SK-N-SH treated with all-trans-retinoic acid at 6 μM for 48 hours (cell line): ENCODE results near the gene MZT1.

Experiments used
- ARNTL ChIP-seq: fragments of 450-650 bp; formaldehyde crosslinking; IDR thresholded peaks from 2 replicates; pipeline ENCODE4 v1.5.0; 2020; ENCODE audit warnings: low read depth, mild to moderate bottlenecking, moderate library complexity, borderline replicate concordance
- BACH2 ChIP-seq: fragments of 250-450 bp; sonication (Bioruptor Pico); IDR thresholded peaks from 2 replicates; pipeline ENCODE4 v1.9.0; 2021; ENCODE audit warnings: mild to moderate bottlenecking, borderline replicate concordance
- ESRRG ChIP-seq: fragments of 250-450 bp; sonication (Bioruptor Pico); IDR thresholded peaks from 2 replicates; pipeline ENCODE4 v1.6.1; 2021; ENCODE audit warnings: mild to moderate bottlenecking
- GLIS3 ChIP-seq: fragments of 250-450 bp; sonication (Bioruptor Pico); IDR thresholded peaks from 2 replicates; pipeline ENCODE4 v1.5.0; 2020; ENCODE audit warnings: mild to moderate bottlenecking, moderate library complexity
- ISL1 ChIP-seq: fragments of 250-450 bp; sonication (Bioruptor Pico); IDR thresholded peaks from 2 replicates; pipeline ENCODE4 v2.1.2; 2022; ENCODE audit warnings: mild to moderate bottlenecking, moderate library complexity
- RARB ChIP-seq: fragments of 250-450 bp; sonication (Bioruptor Pico); IDR thresholded peaks from 2 replicates; pipeline ENCODE4 v1.8.0; 2021; ENCODE audit warnings: mild to moderate bottlenecking, moderate library complexity
- ZC3H10 ChIP-seq: fragments of 250-450 bp; sonication (Bioruptor Pico); IDR thresholded peaks from 2 replicates; pipeline ENCODE4 v1.5.1; 2021; ENCODE audit warnings: mild to moderate bottlenecking, moderate library complexity
- ZFP30 ChIP-seq: fragments of 450-650 bp; formaldehyde crosslinking; IDR thresholded peaks from 2 replicates; pipeline ENCODE4 v1.5.0; 2022; ENCODE audit warnings: mild to moderate bottlenecking, moderate library complexity
- TF ChIP-seq, protein P1 (sequence below): fragments of 250-450 bp; sonication (Bioruptor Pico); IDR thresholded peaks from 2 replicates; pipeline ENCODE4 v1.8.0; 2020; ENCODE audit warnings: mild to moderate bottlenecking, moderate library complexity, borderline replicate concordance

DNA sequence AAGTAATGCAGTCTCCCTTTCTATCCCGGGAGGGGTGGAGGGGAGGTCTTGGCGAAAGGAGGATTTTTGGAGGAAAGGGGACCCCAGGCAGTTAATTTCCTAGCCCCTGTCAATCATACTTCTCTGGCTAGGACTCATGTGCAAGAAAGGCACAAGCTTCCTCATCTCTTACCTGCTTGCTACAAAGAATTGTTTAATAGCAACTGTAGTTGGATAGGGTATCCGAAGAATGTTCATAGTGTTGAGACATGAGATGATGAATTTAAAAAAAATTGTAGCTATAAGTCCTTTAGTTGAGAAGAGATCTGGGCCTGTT is 819 bp upstream of the MZT1 start:
- TF ChIP-seq GLIS3 (CRISPR knock-in tag): no peak
- TF ChIP-seq RARB (CRISPR knock-in tag): no peak
- TF ChIP-seq BACH2 (CRISPR knock-in tag): no peak
- no peak for TF ChIP-seq ISL1 (CRISPR knock-in tag)
- TF ChIP-seq, protein P1, sequence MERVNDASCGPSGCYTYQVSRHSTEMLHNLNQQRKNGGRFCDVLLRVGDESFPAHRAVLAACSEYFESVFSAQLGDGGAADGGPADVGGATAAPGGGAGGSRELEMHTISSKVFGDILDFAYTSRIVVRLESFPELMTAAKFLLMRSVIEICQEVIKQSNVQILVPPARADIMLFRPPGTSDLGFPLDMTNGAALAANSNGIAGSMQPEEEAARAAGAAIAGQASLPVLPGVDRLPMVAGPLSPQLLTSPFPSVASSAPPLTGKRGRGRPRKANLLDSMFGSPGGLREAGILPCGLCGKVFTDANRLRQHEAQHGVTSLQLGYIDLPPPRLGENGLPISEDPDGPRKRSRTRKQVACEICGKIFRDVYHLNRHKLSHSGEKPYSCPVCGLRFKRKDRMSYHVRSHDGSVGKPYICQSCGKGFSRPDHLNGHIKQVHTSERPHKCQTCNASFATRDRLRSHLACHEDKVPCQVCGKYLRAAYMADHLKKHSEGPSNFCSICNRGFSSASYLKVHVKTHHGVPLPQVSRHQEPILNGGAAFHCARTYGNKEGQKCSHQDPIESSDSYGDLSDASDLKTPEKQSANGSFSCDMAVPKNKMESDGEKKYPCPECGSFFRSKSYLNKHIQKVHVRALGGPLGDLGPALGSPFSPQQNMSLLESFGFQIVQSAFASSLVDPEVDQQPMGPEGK: no peak
- no peak for TF ChIP-seq ESRRG
- no peak for TF ChIP-seq ZC3H10
- TF ChIP-seq ARNTL (CRISPR knock-in tag): no peak
- no peak for TF ChIP-seq ZFP30
